Hepatocyte (in vitro differentiated cells): ENCODE results near the gene MAGEA9.
"Not testable (repeated sequence)": the region's sequence is repeated elsewhere in the genome, so short reads cannot be mapped to it uniquely, and the experiment has no call there.

Experiments used
- CTCF ChIP-seq: fragments of 200-600 bp; sonication (generic); IDR thresholded peaks from 2 replicates; pipeline ENCODE4 v1.5.1; 2016; ENCODE audit warnings: antibody characterized with exemption, mild to moderate bottlenecking; ENCODE audit not compliant: poor library complexity
- EZH2 ChIP-seq: fragments of 200-600 bp; sonication (generic); IDR thresholded peaks from 2 replicates; pipeline ENCODE4 v1.6.1; 2016; ENCODE audit warnings: antibody characterized with exemption, mild to moderate bottlenecking, borderline replicate concordance
- EZH2phosphoT487 ChIP-seq: fragments of 200-600 bp; sonication (generic); IDR thresholded peaks from one replicate; pipeline ENCODE4 v1.6.1; 2018; ENCODE audit warnings: antibody characterized with exemption, mild to moderate bottlenecking, low read depth, moderate library complexity; ENCODE audit not compliant: unreplicated experiment, severe bottlenecking

GRCh38 chrX:149742269-149742668, 39.5 kb upstream of the MAGEA9 start:
- not testable (repeated sequence) for TF ChIP-seq CTCF, EZH2, EZH2phosphoT487
